GM18951 (cell line): ENCODE data around the gene C16orf90.
"Not testable (repeated sequence)": the region's sequence is repeated elsewhere in the genome, so short reads cannot be mapped to it uniquely, and the experiment has no call there.

Experiments used
- POLR2A ChIP-seq: IDR thresholded peaks from 4 replicates; pipeline ENCODE4 v1.6.1; 2011; ENCODE audit warnings: mild to moderate bottlenecking; ENCODE audit not compliant: insufficient read length, insufficient read depth; ENCODE audit errors: extremely low read depth
- in situ Hi-C: fragments of 300-500 bp; cut with MboI; formaldehyde crosslinking; loops from one replicate; pipeline ENCODE4 v1.12.0; 2022; ENCODE audit warnings: low sequenced_read_pairs, mixed read lengths, inconsistent platforms; ENCODE audit not compliant: unreplicated experiment

Gene C16orf90

GRCh38 chr16:3474136-3474779 lies 21.0 kb downstream of the C16orf90 start:
- no peak for TF ChIP-seq POLR2A
- in situ Hi-C loops = no loop called here

- in situ Hi-C loops = not testable (repeated sequence)
These were observed 21.7 kb downstream of the C16orf90 start for GRCh38 chr16:3473596-3473943.

DNA sequence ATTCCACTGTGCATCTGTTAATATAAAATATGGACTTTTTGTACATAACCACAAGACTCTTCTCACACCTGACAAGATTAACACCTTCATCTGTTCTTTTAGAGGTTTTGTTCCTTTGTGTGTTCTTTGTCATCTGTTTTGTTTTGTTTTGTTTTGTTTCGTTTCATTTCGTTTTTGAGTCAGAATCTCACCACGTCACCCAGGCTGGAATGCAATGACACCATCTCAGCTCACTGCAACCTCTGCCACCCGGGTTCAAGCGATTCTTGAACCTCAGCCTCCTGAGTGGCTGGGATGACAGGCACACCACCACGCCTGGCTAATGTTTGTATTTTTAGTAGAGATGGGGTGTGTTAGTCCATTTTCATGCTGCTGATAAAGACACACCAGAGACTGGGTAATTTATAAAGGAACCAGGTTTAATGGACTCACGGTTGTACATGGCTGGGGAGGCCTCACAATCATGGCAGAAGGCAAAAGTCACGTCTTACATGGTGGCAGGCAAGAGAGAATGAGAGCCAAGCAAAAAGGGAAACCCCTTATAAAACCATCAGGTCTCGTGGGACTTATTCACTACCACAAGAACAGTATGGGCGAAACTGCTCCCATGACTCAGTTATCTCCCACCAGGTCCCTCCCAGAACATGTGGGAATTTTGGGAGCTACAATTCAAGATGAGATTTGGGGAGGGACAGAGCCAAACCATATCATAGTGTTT lies 22.3 kb downstream of the C16orf90 start:
- TF ChIP-seq POLR2A = no peak
- in situ Hi-C loops = no loop called here

DNA sequence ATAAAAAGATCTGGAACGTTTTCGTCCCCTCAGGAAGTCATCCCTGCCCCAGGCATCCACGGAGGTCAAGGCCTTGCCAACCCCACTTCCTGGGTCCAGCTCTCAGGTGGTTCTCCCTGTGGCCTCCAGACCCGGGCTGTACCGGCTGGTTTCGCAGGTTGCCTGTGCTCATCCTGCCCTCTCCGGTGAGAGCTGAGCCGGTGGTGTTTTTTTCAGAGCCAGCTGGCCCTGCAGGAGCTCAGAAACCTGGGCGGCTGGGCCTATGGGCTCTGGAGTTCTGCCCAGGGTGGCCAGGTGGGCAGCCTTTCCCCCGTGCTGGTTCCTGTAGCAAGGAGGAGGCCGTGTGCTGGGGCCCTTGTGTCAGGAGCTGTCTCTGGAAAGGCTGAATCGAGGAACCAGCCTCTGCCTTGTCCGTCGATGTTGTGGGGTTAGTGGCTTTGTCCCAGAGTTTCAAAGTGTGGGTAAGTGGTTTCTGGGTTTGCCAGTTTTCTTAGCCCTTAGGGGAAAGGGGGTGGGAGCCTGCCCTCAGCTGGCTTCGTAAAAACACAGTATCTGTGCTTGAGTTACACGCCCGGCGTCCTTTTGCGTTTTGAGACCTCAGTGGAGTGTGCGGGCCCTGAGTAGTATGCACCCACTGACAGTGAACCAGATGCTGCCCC lies 23.6 kb downstream of the C16orf90 start:
- no peak for TF ChIP-seq POLR2A
- in situ Hi-C loops = no loop called here

- in situ Hi-C loops = no loop called here
- no peak for TF ChIP-seq POLR2A
These were observed 24.6 kb downstream of the C16orf90 start for GRCh38 chr16:3470723-3471122.

GRCh38 chr16:3469736-3470135 lies 25.6 kb downstream of the C16orf90 start:
- TF ChIP-seq POLR2A = no peak
- in situ Hi-C loops = no loop called here

- in situ Hi-C loops = no loop called here
These were observed 26.8 kb downstream of the C16orf90 start for GRCh38 chr16:3468501-3468900.

GRCh38 chr16:3467921-3468320 lies 27.4 kb downstream of the C16orf90 start:
- TF ChIP-seq POLR2A = no peak
- in situ Hi-C loops = no loop called here

More at GRCh38 chr16:3468501-3468900, 26.8 kb downstream of the C16orf90 start:
- no peak for TF ChIP-seq POLR2A

- in situ Hi-C loops = no loop called here
- no peak for TF ChIP-seq POLR2A
These were observed 28.1 kb downstream of the C16orf90 start for GRCh38 chr16:3467182-3467581.

DNA sequence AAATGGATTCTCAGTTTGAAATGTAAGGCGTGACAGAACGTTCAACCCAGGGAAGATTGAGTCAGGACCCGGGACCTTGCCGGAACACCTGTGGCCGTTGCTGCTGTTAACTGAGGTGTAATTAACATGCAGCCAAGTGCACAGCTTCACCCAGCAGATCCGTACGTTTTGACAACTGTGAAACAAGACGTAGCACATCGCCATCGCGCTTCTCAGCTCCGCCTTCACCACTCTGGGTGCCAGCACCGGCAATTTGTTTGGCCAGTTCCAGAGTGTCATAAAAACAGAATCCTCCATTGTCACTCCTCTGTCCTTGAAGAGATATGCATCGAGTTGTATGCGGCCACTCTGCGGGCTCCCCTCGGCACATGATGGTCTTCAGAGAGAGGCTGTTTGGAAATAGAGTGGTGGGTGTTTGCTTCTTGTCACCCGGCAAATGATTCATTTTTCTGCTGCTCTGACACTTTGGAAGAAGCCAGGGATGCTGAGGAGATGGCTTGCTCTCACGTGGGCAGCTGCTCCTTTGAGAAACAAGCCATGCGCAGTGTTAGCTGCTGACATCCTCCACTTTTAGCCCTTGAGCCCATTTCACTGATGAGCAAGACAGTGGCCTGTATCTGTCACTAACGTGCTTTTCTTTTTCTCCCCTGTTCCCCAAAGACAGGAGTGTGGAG lies 29.2 kb downstream of the C16orf90 start:
- in situ Hi-C loops = no loop called here
- TF ChIP-seq POLR2A = no peak

- in situ Hi-C loops = no loop called here
- TF ChIP-seq POLR2A = no peak
These were observed 30.0 kb downstream of the C16orf90 start for GRCh38 chr16:3465301-3465700.

DNA sequence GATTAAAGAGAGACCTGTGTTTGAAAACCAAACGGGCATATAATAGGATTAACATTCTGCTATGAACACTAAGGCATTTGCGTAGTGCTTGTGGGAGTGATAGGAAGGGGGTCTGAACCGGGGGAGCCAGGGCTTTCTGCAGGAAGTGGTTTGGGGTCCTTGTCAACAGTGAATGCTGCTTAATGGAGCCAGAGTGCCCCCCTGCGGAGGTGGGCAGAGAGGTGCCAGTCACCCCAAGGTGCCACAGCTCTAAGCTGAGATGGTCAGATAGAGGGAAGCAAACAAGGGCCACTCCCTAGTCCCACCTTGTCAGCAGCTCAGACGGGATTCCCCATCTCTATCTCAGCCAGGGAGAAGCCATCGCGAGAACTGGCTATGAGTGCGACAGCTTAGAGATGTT lies 34.1 kb downstream of the C16orf90 start:
- TF ChIP-seq POLR2A = no peak
- in situ Hi-C loops = no loop called here

- TF ChIP-seq POLR2A = no peak
- in situ Hi-C loops = no loop called here
These were observed 34.7 kb downstream of the C16orf90 start for GRCh38 chr16:3460585-3460984.

GRCh38 chr16:3460121-3460520 lies 35.2 kb downstream of the C16orf90 start:
- in situ Hi-C loops = no loop called here
- TF ChIP-seq POLR2A = no peak
